ENCODE results near the gene NPFFR1. TPM values are rescaled to one million over a fixed set of nuclear protein-coding genes. Genes with fewer than 3 reads are reported as not detected.

NPFFR1 gene
- total RNA-seq, 1 experiment from 2014 or later: not detected

DNA sequence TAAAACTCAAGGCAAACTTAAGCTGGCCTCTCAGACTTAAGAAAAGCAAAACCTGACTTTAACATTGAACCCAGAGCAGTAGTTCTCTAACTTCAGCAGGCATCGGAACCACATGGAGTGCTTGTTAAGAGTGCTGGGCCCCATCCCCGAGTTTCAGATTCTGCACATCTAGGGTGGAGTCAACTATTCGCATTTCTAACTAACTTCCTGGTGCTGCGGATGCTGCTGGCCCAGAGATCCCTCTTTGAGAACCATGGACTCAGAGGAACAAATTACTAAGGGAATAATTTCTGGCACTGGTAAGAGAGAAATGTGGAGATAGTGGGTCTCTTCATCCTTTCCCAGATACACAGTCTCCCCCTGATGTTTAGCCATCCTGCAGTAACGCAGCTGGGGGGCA is 14.6 kb upstream of the NPFFR1 start:
- Histone ChIP-seq H3K9ac (ENCODE audit: extremely low read depth, insufficient read length, low read length) (no peak overlapping the region), H3K4me2 (ENCODE audit: insufficient read depth, insufficient read length, low read length) (no peak overlapping the region), H4K91ac (ENCODE audit: insufficient read length, low read depth, low read length) (no peak overlapping the region), H2AFZ (ENCODE audit: low read length) (no peak overlapping the region), H3K79me2 (ENCODE audit: insufficient read depth, low read length) (no peaks in the 10 kb centered on the region), H2BK15ac (ENCODE audit: low read depth, low read length) (no peak overlapping the region), H3K4me1 (ENCODE audit: insufficient read depth, low read length) (no peaks in the 10 kb centered on the region), H3K27ac (ENCODE audit: insufficient read length, low read depth, low read length) (no peak overlapping the region), H2BK20ac (ENCODE audit: low read depth, low read length, poor library complexity, severe bottlenecking) (no peak overlapping the region), H4K20me1 (ENCODE audit: control insufficient read depth, insufficient read depth, insufficient read length) (no peaks in the 10 kb centered on the region), H3K23ac (ENCODE audit: insufficient read length, low read depth, low read length) (no peak overlapping the region), H3K4ac (ENCODE audit: low read depth, low read length) (no peak overlapping the region), H3K56ac (ENCODE audit: insufficient read length, low read depth, low read length) (no peak overlapping the region), H3K18ac (ENCODE audit: insufficient read length, low read depth, low read length) (no peak overlapping the region), H3T11ph (ENCODE audit: low read length) (no peak overlapping the region), H4K5ac (ENCODE audit: insufficient read length, low read depth, low read length) (no peak overlapping the region), H2BK12ac (ENCODE audit: insufficient read length, low read depth, low read length) (no peak overlapping the region), H2BK5ac (ENCODE audit: insufficient read length, low read length) (no peak overlapping the region), H2BK120ac (ENCODE audit: low read depth, low read length, poor library complexity, severe bottlenecking) (no peak overlapping the region), H3K27me3 (ENCODE audit: insufficient read depth, low read length) (no peaks in the 10 kb centered on the region), H3K79me1 (ENCODE audit: insufficient read depth, low read depth, low read length, poor library complexity, severe bottlenecking) (no peaks in the 10 kb centered on the region), H3K14ac (ENCODE audit: insufficient read depth, low read length) (no peak overlapping the region), H2AK5ac (ENCODE audit: insufficient read length, low read length) (no peak overlapping the region), H3K23me2 (ENCODE audit: insufficient read length, low read depth, low read length, poor library complexity, severe bottlenecking) (no peaks in the 10 kb centered on the region), H3K9me3 (ENCODE audit: control insufficient read depth, low read depth, low read length) (no peaks in the 10 kb centered on the region), H4K8ac (replicated peaks; ENCODE audit: insufficient read length, low read depth, low read length) (no peak overlapping the region)
- WGBS (ENCODE audit: extremely low coverage, insufficient read length, low lambda C conversion rate): no CpG with 5 or more reads among the region's 5 CpGs
- H3K4me1 Mint-ChIP-seq: peaks cover 11 to 18% of the 10 kb centered on the region in 2 experiments
- no peaks in the 10 kb centered on the region; the same call in none of the 2 replicates for H3K27me3 Mint-ChIP-seq (ENCODE audit: low read depth)
- H3K9me3 Mint-ChIP-seq: no peaks in the 10 kb centered on the region
- H3K27ac Mint-ChIP-seq: no peak overlapping the region
- peaks cover 0 to 4% (median 2%) of the 10 kb centered on the region in 3 experiments; a peak in 2 of 7 replicates for H3K36me3 Mint-ChIP-seq (ENCODE audit: insufficient read depth in 1 of 3, low read depth in 3 of 3)
- H3K4me3 Mint-ChIP-seq: no peak overlapping the region
- TF ChIP-seq, protein P1, sequence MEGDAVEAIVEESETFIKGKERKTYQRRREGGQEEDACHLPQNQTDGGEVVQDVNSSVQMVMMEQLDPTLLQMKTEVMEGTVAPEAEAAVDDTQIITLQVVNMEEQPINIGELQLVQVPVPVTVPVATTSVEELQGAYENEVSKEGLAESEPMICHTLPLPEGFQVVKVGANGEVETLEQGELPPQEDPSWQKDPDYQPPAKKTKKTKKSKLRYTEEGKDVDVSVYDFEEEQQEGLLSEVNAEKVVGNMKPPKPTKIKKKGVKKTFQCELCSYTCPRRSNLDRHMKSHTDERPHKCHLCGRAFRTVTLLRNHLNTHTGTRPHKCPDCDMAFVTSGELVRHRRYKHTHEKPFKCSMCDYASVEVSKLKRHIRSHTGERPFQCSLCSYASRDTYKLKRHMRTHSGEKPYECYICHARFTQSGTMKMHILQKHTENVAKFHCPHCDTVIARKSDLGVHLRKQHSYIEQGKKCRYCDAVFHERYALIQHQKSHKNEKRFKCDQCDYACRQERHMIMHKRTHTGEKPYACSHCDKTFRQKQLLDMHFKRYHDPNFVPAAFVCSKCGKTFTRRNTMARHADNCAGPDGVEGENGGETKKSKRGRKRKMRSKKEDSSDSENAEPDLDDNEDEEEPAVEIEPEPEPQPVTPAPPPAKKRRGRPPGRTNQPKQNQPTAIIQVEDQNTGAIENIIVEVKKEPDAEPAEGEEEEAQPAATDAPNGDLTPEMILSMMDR (conservative IDR thresholded peaks at IDR 0.05): no peak
- DNase-seq: no peak
